ENCODE measurements around the gene DHFR.
"Not testable (repeated sequence)": the region's sequence is repeated elsewhere in the genome, so short reads cannot be mapped to it uniquely, and the experiment has no call there.

Gene DHFR

DNA sequence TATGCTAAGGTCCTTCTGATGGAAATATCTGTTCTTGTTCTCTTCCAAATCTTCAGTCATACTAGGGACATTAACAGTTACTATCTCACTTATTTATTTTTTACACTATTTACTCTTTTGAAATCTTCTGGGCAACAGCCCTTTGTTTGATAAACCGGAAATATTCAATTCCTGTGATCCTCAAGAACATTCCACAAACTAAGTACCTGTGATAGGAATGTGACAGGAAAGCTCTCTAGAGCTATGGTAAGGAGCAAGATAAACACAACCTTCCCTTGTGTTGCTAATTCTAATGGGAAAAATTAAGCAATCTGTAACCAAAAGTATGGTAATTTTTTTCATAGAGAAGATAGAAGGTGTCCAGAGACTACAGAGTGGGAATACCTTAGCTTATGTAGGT lies 62.7 kb downstream of the DHFR start:
- no peak for FAIRE-seq

DNA sequence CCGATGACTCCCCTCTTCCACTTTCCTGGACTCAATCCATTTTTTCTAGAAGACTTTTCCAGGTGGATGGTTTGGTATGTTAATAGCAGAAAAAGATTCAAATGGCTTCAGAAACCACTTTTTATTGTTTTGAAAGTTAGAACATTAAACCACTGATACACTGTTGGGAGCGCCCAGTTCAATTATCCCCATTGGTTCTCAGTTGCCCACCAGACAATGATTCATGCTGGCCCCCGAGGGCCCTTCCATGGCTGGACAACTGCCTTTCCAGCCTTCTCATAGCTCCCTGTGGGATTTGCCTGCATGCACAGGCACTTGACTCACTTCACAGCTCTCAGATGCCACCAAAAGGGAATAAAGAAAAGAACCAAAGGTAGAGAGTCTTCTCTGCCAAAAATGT lies 63.4 kb downstream of the DHFR start:
- FAIRE-seq, result no peak

DNA sequence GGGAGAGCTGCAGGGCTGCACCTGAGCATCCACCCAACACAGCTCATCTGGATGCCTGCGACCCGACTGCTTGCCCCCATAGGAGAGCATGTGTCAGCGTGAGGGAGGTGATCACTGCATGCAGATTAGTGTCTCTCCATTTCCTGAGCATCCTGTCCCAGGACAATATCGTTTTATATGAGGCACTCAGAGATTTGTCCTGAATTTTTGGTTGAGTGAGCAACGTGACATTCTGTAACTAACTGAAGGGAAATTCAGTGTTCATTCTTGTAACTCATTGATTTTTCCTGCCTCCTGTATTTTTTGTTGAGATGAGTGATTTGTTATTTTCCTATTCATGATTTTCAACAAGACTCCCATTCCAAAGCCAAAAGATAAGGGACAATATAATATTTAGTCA lies 64.0 kb downstream of the DHFR start:
- FAIRE-seq, result no peak

DNA sequence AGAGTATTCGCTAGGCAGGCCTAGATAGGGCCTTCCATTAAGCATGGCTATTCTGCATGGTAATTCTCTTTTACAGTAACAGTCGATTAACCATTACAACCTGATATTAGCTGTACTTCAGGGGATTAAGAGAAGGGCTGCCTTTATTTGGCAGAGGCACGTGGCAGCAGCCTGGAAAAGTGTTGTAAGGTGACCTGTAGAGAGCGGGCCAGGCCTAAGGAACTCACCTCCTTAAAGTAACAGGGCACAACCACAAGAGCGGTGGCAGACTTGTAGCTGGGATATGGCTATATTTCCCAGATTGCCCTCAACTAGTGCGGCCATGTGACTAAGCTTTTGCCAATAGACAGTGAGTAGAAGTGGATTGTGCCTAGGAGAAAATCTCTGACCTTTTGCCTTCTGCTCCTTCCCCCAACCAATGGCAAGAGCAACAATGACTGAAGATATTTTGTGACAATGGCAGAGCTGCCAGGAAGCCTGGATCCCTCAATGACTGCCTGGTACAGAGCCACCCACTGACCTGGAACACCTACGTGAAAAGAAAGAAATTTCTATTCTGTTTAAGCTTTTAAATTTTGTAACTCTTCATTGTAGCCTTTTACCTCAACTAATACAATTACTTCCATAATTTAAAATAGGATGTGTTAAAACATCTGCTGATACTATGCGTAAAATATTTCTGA lies 65.8 kb downstream of the DHFR start:
- no peak for FAIRE-seq

DNA sequence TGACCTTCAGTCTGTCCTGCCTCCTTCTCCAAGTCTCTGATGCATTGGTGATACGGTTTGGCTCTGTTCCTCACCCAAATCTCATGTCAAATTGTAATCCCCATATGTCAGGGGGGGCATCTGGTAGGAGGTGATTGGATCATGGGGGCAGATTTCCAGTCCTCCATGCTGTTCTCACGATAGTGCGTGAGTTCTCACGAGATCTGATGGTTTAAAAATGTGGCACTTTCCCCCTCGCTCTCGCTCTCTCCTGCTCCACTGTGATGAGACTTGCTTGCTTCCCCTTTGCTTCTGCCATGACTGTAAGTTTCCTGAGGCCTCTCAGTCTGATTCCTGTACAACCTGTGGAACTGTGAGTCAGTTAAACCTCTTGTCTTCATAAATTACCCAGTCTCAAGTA lies 70.0 kb downstream of the DHFR start:
- no peak for FAIRE-seq

DNA sequence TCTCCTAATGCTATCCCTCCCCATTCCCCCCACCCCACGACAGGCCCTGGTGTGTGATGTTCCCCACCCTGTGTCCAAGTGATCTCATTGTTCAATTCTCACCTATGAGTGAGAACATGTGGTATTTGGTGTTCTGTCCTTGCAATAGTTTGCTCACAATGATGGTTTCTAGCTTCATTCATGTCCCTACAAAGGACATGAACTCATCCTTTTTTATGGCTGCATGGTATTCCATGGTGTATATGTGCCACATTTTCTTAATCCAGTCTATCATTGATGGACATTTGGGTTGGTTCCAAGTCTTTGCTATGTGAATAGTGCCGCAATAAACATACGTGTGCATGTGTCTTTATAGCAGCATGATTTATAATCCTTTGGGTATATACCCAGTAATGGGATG lies 74.5 kb downstream of the DHFR start:
- not testable (repeated sequence) for FAIRE-seq

DNA sequence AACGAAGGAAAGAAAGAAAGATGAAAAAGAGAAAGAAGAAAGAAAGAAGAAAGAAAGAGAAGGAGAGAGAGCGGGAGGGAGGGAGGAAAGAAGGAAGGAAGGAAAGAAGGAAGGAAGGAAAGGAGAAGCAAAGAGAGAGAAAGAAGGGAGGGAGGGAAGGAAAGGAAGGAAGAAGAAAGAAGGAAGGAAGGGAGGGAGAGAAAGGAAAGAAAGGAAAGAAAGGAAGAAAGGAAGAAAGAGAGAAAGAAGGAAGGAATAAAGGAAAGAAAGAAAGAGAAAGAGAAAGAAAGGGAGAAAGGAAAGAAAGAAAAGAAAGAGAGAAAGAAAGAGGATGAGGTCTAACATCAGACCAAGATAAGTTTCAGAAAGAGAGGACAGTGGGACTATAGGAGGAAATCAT lies 75.7 kb downstream of the DHFR start:
- FAIRE-seq, result no peak

DNA sequence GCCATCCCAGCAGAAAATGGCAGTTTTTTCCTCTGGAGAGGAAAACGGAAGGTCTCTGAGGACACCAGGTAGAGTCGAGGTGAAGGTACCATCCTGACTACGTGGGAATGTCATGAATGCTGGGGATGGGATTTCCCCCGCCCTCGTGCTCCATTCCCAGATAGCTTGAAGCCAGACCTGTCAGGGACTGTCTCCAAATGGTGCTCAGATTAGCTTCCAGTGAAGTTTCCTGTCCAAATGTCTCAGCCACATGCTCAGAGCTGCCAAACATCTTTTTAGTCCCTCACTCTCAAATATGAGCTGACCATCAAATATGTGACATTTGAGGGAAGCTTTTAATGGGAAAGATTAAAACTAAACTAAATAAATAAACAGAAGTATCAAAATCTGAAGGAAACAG lies 77.1 kb downstream of the DHFR start:
- FAIRE-seq, result no peak

DNA sequence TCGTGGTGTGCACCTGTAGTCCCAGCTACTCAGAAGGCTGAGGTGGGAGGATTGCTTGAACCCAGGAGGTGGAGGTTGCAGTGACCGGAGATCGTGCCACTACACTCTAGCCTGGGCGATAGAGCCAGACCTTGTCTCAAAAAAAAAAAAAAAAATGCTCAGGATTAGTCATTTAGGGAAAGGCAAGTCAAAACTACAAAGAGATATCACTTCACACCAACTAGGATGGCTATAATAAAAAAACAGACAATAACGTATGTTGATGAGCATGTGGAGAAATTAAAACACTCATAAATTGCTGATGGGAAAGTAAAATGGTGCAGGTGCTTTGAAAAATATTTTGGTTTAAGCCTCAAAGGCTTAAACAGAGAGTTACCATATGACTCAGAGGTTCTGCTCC lies 78.4 kb downstream of the DHFR start:
- FAIRE-seq, result no peak

All from G401.6 (cell line).